ENCODE results near the gene PSMG2. TPM values are rescaled to one million over a fixed set of nuclear protein-coding genes. Genes with fewer than 3 reads are reported as not detected.

Gene PSMG2
- total RNA-seq, 4 donors from 2014 or later: 87.6 to 148 (median 100) TPM

DNA sequence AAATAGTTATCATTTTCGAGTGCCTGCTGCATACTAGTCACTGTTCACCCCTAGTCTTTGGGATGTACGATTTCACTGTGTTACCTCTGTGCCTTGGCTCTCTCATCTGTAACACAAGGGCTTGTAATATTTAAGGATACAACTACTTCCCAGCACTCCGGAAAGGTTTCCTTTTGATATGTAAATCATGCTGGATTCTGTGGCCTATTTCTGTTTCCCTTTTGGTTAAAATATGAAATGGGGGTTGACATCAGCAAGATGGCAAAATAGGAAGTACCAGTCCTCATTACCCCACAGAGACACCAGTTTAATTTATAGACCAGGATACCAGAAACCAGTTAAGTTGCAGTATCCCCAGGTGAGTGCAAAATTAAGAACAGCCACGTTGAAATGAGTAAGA lies 23.5 kb downstream of the PSMG2 start:
- TF ChIP-seq, protein P1, sequence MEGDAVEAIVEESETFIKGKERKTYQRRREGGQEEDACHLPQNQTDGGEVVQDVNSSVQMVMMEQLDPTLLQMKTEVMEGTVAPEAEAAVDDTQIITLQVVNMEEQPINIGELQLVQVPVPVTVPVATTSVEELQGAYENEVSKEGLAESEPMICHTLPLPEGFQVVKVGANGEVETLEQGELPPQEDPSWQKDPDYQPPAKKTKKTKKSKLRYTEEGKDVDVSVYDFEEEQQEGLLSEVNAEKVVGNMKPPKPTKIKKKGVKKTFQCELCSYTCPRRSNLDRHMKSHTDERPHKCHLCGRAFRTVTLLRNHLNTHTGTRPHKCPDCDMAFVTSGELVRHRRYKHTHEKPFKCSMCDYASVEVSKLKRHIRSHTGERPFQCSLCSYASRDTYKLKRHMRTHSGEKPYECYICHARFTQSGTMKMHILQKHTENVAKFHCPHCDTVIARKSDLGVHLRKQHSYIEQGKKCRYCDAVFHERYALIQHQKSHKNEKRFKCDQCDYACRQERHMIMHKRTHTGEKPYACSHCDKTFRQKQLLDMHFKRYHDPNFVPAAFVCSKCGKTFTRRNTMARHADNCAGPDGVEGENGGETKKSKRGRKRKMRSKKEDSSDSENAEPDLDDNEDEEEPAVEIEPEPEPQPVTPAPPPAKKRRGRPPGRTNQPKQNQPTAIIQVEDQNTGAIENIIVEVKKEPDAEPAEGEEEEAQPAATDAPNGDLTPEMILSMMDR (IDR thresholded peaks at IDR 0.05; ENCODE audit: low read depth): no peak

DNA sequence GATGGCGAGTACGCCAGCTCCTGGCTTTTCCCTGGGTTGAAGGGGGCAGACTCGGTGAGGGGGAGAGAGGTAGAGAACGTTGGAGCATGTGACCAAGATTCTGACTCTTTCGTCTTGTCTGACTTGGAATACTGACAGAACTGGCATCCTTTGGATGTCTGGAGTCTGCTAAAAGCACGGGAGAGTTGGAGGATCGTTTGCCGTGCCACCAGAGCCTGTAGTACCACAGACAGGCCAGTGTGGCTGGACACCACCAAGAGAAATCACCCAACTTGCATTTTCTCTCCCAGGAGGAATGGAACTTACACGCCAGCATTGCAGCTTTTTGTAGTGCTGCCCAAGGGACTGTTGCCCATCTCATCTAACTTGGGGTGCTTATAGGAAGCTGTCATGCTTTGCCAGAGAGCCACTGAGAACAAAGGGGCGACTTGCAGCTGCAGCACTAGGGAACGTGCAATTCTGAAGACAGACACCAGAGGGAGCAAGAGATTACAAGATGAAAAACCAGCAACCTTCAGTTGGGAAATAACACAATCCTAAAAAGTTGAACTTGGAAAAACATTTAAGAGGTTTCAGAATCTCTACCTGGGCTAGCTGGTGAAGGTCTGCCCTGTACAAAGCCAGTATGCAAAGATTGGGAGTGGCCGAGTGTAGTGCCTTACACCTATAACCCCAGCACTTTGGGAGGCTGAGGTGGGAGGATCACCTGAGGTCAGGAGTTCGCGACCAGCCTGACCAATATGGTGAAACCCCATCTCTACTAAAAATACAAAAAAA lies 24.1 kb downstream of the PSMG2 start:
- TF ChIP-seq, protein P1 (IDR thresholded peaks at IDR 0.05; ENCODE audit: low read depth): no peak

DNA sequence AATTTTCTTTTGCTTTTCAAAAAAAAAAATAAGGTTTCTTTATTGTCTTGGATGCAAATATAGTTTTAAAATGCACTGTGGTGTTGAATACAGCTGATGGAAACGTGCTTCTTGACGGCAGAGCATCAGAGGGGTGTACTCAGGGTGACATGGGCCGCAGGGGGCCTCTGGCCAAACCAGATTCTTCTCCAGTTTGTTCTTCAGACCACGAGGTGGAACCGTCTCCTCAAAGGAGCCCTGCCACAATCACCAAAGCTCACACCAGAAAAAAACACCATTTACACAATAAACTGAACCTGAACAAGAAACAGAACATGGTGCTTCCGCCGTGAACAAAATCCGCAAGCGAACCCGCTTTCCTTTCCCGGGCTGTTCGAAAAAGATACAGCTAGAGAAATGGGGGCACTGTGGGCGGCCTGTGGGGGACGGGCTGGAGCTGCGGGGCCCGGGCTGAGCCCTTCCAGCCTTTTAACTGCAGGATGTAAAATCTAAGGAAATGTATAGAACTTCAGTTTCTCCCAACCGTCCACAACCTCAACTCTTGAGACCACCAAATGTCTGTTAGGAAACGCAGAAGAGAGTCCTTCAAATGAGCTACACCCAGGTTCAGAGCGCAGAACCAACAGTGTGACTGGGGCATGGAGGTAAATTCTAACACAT lies 34.5 kb downstream of the PSMG2 start:
- TF ChIP-seq, protein P1 (IDR thresholded peaks at IDR 0.05; ENCODE audit: low read depth): no peak

DNA sequence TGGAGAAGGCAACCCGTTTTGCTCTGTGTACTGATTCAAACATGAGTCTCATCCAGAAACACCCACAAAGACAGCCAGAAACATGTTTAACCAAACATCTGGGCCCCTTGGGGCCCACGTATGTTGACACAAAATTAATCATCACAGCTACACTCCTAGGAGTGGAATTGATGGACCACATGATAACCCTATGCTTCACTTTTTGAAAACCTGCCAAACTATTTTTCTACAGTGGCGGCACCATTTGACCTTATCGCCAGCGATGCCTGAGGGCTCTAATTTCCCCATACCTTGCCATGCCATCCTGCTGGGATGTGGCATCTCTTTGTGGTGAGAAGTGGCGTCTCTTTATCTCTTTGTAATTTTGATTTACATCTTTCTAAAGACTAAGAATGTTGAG lies 38.5 kb downstream of the PSMG2 start:
- TF ChIP-seq, protein P1 (IDR thresholded peaks at IDR 0.05; ENCODE audit: low read depth): no peak

DNA sequence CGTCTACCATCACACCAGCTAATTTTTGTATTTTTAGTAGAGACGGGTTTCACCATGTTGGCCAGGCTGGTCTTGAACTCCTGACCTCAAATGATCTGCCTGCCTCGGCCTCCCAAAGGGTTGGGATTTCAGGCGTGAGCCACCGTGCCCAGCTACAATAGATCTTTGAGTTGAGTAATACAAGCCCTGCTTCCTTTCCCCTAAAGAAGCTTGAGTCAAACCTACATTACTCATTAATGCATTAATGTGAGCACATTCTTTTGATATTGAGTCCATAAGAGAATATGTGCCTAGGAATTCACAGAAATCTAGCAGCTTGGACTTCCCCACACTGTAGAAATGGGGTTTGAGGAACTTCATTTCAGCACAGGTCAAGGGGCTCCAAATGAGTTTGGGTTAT lies 39.6 kb downstream of the PSMG2 start:
- TF ChIP-seq, protein P1 (IDR thresholded peaks at IDR 0.05; ENCODE audit: low read depth): no peak

DNA sequence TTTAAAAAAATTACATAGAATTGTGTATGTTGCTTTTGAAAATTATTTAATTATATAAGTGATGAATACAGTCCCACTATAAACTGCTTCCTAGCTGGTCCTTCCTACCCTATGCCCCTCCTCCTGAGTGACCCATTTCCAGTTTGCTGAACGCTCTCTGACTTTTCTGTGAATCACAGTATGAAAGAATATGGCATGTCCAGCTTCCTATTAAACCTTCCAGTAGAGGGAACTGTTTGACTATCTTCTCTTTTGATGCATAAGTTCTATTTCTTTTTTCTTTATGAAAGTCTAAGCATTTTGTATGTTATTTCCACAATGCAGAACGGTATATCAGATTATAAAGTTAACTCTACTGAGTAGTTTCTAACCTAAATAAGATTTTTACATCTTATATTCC lies 41.3 kb downstream of the PSMG2 start:
- TF ChIP-seq, protein P1 (IDR thresholded peaks at IDR 0.05; ENCODE audit: low read depth): no peak

DNA sequence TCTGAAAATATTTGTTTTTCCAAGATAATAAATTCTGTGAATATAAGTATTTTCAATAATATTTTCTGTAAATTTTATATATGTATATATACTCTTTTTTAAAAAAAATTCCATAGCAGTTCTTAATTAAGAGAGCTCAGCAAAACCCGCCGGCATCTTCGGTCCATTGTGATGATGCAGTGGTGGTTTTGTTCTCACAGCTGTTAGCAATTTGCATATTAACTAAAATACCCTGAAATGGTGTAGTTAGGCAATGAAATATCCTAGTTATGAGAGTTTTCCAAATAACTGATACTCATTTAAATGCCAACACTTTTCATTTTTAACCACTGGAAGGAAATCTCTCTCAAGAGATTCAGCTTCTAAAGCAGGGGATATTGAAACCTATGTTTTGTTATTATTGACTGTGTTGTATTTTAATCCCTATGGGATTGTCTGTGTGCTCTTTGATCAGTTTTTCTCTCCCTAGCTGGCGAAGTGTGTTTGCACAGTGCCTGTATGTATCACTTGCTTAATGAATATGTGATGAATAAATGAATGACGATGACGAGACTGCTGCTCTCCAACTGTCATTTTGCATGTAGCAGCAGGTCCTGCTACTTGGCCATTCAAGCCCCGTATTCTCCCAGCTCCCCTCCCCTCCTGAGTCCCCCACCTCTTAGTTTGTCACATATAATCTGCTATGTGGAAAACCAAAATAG lies 42.4 kb downstream of the PSMG2 start:
- TF ChIP-seq, protein P1 (IDR thresholded peaks at IDR 0.05; ENCODE audit: low read depth): no peak

Measured in subcutaneous adipose tissue (tissue), 4 donors.